ENCODE measurements around the gene LILRB2.
"Not testable (repeated sequence)": the region's sequence is repeated elsewhere in the genome, so short reads cannot be mapped to it uniquely, and the experiment has no call there.

DNA sequence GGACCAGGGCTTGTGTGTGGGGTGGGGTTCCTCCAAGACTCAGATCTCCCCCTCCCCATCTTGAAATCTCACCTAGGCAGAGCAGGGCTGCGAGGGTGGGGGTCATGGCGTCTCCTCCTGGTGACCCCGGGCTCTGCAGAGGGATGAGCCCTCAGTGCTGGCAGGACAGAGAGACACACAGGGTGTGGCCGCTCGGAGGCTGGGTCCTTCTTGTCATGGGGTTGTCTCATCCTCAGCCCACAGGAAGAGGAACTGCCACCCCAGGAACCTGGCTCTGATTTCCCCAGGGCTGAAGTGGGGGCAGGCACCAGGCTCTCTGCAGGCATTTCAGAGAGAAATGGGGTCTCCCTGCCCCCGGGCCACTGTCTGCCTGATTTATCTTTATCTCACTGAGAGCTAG, 38.3 kb downstream of the LILRB2 start, which contains the start of gene LILRA6:
- TF ChIP-seq SP1 (IDR thresholded peaks at IDR 0.05; ENCODE audit: low read depth); RAD21 (IDR thresholded peaks at IDR 0.05; ENCODE audit: low read depth); ZNF274 (IDR thresholded peaks at IDR 0.05; ENCODE audit: low read depth, low read length); POLR2A (IDR thresholded peaks at IDR 0.05; ENCODE audit: borderline replicate concordance, extremely low read depth, insufficient read depth, insufficient read length); EZH2 (IDR thresholded peaks at IDR 0.05); ZFX (IDR thresholded peaks at IDR 0.05); EZH2phosphoT487 (IDR thresholded peaks at IDR 0.05; ENCODE audit: borderline replicate concordance); TCF7L2 (IDR thresholded peaks at IDR 0.05; ENCODE audit: borderline replicate concordance, extremely low read depth, insufficient read depth, insufficient read length); SRF (IDR thresholded peaks at IDR 0.05; ENCODE audit: low read depth); POLR2AphosphoS5 (IDR thresholded peaks at IDR 0.05; ENCODE audit: low read depth, low read length); YY1 (IDR thresholded peaks at IDR 0.05; ENCODE audit: extremely low read depth, insufficient replicate concordance, low read depth, low read length): not testable (repeated sequence)
- TF ChIP-seq, protein P1, sequence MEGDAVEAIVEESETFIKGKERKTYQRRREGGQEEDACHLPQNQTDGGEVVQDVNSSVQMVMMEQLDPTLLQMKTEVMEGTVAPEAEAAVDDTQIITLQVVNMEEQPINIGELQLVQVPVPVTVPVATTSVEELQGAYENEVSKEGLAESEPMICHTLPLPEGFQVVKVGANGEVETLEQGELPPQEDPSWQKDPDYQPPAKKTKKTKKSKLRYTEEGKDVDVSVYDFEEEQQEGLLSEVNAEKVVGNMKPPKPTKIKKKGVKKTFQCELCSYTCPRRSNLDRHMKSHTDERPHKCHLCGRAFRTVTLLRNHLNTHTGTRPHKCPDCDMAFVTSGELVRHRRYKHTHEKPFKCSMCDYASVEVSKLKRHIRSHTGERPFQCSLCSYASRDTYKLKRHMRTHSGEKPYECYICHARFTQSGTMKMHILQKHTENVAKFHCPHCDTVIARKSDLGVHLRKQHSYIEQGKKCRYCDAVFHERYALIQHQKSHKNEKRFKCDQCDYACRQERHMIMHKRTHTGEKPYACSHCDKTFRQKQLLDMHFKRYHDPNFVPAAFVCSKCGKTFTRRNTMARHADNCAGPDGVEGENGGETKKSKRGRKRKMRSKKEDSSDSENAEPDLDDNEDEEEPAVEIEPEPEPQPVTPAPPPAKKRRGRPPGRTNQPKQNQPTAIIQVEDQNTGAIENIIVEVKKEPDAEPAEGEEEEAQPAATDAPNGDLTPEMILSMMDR (IDR thresholded peaks at IDR 0.05 in 2 of 3, conservative IDR thresholded peaks at IDR 0.05 in 1 of 3; ENCODE audit: borderline replicate concordance in 1 of 3, insufficient read depth in 1 of 3, low read depth in 2 of 3, low read length in 2 of 3), result not testable (repeated sequence)

Measured in HCT116 (cell line).